T follicular helper cell (primary cell): ENCODE results near the gene LSMEM2.
"Not testable (repeated sequence)": the region's sequence is repeated elsewhere in the genome, so short reads cannot be mapped to it uniquely, and the experiment has no call there.

Source experiments
- DNase-seq: peaks from one replicate; pipeline ENCODE4 v3.0.0-alpha.2; 2020; ENCODE audit warnings: low read depth

Gene LSMEM2

GRCh38 chr3:50278123-50278879 is 586 bp upstream of the LSMEM2 start:
- no peak for DNase-seq

- DNase-seq = no peak
Measured at GRCh38 chr3:50279255-50280016, 549 bp downstream of the LSMEM2 start.

- not testable (repeated sequence) for DNase-seq
Measured at GRCh38 chr3:50284121-50284520, 5.2 kb downstream of the LSMEM2 start.

GRCh38 chr3:50286322-50287227 is 7.7 kb downstream of the LSMEM2 start:
- DNase-seq = no peak

GRCh38 chr3:50287262-50287661 is 8.4 kb downstream of the LSMEM2 start:
- DNase-seq = no peak

- DNase-seq = no peak
Measured at GRCh38 chr3:50288387-50289007, 9.6 kb downstream of the LSMEM2 start.

- no peak for DNase-seq
Measured at GRCh38 chr3:50289130-50289529, 10.2 kb downstream of the LSMEM2 start.

GRCh38 chr3:50290161-50290641 is 11.3 kb downstream of the LSMEM2 start:
- DNase-seq = no peak

GRCh38 chr3:50292159-50293078 is 13.5 kb downstream of the LSMEM2 start, which contains the start of gene IFRD2:
TSS of gene IFRD2 (minus strand) at chr3:50292429. CDS start at chr3:50292274, 155 bp downstream.
- peak; percentile 93 for DNase-seq

GRCh38 chr3:50293079-50293801 is 14.4 kb downstream of the LSMEM2 start:
- DNase-seq = no peak

GRCh38 chr3:50294089-50294488 is 15.2 kb downstream of the LSMEM2 start:
- no peak for DNase-seq

GRCh38 chr3:50294492-50295403 is 15.9 kb downstream of the LSMEM2 start:
- no peak for DNase-seq

GRCh38 chr3:50295553-50296431 is 16.9 kb downstream of the LSMEM2 start:
- no peak for DNase-seq

- DNase-seq = no peak
Measured at GRCh38 chr3:50296721-50297383, 18.0 kb downstream of the LSMEM2 start.

- no peak for DNase-seq
Measured at GRCh38 chr3:50297384-50297775, 18.5 kb downstream of the LSMEM2 start.

- DNase-seq = no peak
Measured at GRCh38 chr3:50297896-50298725, 19.2 kb downstream of the LSMEM2 start.
